DMS153 treated with DMSO at 0.1 percent for 48 hours (cell line): Measurements from ENCODE around the gene PPDPF.

ENCODE experiments used
- DNase-seq: peaks from one replicate; lab custom pipeline; 2025; ENCODE audit not compliant: unreplicated experiment; lab: John Stamatoyannopoulos, UW

PPDPF gene

GRCh38 chr20:63519668-63520503 lies 679 bp upstream of the PPDPF start:
- DNase-seq: no peak

GRCh38 chr20:63520934-63521601 lies 503 bp downstream of the PPDPF start:
- no peak for DNase-seq

GRCh38 chr20:63521602-63522001 lies 1.0 kb downstream of the PPDPF start:
- DNase-seq: no peak

- DNase-seq: no peak
Measured at GRCh38 chr20:63522091-63522868, 1.7 kb downstream of the PPDPF start.

- DNase-seq: no peak
Measured at GRCh38 chr20:63522981-63523611, 2.5 kb downstream of the PPDPF start.

GRCh38 chr20:63525185-63525584 lies 4.6 kb downstream of the PPDPF start:
- DNase-seq: no peak

GRCh38 chr20:63525971-63526370 lies 5.4 kb downstream of the PPDPF start:
- no peak for DNase-seq

- DNase-seq: no peak
Measured at GRCh38 chr20:63527184-63527583, 6.6 kb downstream of the PPDPF start.

- no peak for DNase-seq
Measured at GRCh38 chr20:63529180-63529860, 8.8 kb downstream of the PPDPF start.

- no peak for DNase-seq
Measured at GRCh38 chr20:63529861-63530787, 9.6 kb downstream of the PPDPF start.

GRCh38 chr20:63530788-63531160 lies 10.2 kb downstream of the PPDPF start:
- DNase-seq: no peak

- no peak for DNase-seq
Measured at GRCh38 chr20:63531686-63532448, 11.3 kb downstream of the PPDPF start.

- no peak for DNase-seq
Measured at GRCh38 chr20:63532449-63532971, 11.9 kb downstream of the PPDPF start.

- no peak for DNase-seq
Measured at GRCh38 chr20:63533388-63533787, 12.8 kb downstream of the PPDPF start.

GRCh38 chr20:63533871-63534393 lies 13.4 kb downstream of the PPDPF start:
- no peak for DNase-seq

GRCh38 chr20:63534427-63534830 lies 13.9 kb downstream of the PPDPF start:
- no peak for DNase-seq

GRCh38 chr20:63534831-63535651 lies 14.5 kb downstream of the PPDPF start:
- DNase-seq: no peak
